GM23248 (cell line): ENCODE measurements around the gene ELMO3.

ENCODE experiments used
- EZH2 ChIP-seq: fragments of 200-600 bp; sonication (generic); IDR thresholded peaks from 2 replicates; pipeline ENCODE4 v1.6.1; 2018; ENCODE audit warnings: antibody characterized with exemption, mild to moderate bottlenecking; ENCODE audit not compliant: insufficient read depth, poor library complexity, severe bottlenecking
- EZH2phosphoT487 ChIP-seq: fragments of 200-600 bp; sonication (generic); IDR thresholded peaks from 2 replicates; pipeline ENCODE4 v1.6.1; 2018; ENCODE audit warnings: antibody characterized with exemption, moderate library complexity, mild to moderate bottlenecking, low read depth; ENCODE audit not compliant: insufficient read depth

DNA sequence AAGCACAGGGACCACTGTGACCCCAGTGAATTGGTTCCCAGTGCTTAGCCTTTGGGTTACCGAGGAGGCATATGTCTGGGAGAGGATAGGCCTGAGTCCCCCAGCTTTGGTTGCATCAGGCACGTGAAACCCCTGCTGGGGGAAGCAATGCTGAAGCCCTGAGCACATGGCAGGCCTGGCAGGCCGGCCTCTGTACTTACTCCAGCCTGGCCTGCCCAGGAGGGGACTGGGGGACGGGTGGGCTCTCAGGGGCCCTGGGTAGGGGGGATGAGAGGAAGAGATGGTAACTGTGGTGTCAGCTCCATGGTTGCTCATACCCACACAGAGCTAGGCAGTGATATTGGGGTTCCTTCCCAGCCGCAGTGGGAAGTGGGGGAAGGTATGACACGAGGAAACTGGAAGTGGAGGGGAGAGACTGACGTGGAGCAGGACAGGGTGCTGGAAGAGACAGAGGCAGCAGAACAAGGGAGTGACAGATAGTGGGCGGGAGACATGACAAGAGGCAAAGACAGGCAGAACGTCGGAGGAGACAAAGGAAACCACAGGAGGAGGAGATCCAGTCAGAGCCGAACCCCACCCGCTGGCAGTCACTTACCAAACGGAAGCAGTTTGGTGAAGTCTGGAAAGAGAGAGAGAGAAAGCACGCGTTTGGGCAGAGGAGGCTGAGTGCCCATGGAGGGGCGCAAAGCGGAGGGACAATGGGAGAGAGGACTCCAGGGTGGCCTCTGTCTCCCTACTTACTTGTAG is 37.1 kb downstream of the ELMO3 start:
- no peak for TF ChIP-seq EZH2
- no peak for TF ChIP-seq EZH2phosphoT487
